SK-MEL-5 (cell line): ENCODE results near the gene MX2. TPM values are rescaled to one million over a fixed set of nuclear protein-coding genes. Genes with fewer than 3 reads are reported as not detected.

Experiments
- DNase-seq: peaks from one replicate; pipeline ENCODE4 v3.0.0-alpha.2; 2016; ENCODE audit warnings: low read depth, low spot score
- in situ Hi-C: cut with HindIII; loops from 2 replicates; pipeline ENCODE4 v1.10.0; 2016; ENCODE audit warnings: low sequenced_read_pairs, high pct_unique_total_duplicates, low pct_unique_long_range_greater_than_20kb
- total RNA-seq: library from RNA; depleted of rRNA; stranded (reverse); fragments of >200 nt; shearing (Covaris generic); gene quantifications from 2 replicates; pipeline ENCODE4 v1.2.3, GENCODE V29; 2014

MX2 gene
- total RNA-seq, 1 experiment from 2014 or later: not detected

DNA sequence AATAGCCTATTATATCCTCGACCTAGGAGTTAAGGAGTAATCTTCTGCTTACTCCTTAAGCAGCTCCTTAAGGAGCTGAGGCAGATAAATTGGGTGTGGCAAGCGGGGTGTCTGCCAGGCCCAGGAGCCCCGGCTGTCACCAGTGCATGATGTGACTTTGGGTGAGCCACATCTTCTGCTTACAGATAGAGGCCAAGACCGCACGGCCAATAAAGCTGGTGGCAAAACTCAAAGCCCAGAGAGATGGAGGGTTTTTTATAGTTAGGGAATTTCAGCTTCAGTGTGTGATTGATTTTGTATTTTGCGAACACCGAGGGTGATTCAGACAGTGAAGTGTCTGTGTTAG, 9.8 kb downstream of the MX2 start:
- in situ Hi-C loops: no loop called here
- DNase-seq: no peak

DNA sequence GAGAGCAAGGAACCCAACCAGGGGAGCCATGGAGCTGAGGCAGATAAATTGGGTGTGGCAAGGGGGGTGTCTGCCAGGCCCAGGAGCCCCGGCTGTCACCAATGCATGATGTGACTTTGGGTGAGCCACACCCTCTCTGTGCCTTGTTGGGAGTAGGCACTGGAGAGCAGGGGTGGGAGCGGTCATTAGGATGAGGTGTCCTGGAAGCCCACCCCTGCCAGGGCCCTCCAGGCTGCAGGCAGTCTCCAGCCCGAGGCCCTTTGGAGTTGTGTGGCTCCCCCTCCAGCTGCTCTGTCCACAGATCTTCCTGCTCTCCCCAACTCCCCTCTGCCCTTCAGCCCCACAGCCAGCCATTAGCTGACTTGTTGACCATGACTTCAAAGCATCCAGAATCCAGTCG, 11.4 kb downstream of the MX2 start:
- DNase-seq: no peak
- in situ Hi-C loops: no loop called here

DNA sequence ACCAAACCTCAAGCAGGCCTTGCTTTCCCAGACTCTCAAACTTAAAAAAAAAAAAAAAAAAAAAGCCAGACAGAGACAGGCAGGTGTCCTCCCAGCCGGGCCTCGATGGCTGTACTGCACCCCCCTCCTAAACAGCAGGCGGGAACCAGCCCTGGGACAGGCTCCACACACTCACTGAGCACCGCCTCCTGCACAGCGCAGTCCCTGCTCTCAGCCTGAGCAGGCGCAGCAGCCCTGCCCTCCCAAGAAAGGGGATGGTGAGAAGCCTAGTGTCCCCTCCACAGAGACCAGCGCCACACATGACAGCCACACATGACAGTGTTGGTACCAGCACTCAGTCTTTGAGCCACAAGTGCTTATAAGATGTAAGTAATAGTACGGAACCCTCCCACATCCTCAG, 11.9 kb downstream of the MX2 start:
- no peak for DNase-seq
- in situ Hi-C loops: no loop called here

DNA sequence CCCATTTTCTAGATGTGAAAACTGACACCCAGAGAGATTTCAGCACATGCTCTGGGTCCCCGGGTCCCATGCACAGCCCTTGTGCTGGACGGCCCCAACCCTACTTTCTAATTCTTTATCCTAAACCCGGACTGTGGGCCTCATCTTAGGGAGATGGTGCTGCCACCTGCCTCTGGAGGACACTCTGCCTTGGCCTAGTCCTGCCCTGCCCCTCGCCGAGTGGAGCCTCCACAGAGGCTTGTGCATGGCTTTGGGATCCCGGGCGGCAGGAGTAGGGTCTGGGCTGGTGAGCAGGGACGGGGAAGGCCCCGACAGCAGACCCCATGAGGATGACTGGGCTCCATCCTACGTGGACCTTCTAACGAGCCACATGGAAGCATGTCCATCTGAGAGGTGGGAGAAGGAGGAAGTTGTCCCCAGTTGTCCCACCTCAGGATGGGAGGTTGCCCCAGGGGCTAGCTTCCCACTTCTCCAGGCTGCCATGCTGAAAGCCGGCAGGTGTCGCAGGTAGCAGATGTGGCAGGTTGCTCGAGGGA, 12.4 kb downstream of the MX2 start:
- in situ Hi-C loops: no loop called here

DNA sequence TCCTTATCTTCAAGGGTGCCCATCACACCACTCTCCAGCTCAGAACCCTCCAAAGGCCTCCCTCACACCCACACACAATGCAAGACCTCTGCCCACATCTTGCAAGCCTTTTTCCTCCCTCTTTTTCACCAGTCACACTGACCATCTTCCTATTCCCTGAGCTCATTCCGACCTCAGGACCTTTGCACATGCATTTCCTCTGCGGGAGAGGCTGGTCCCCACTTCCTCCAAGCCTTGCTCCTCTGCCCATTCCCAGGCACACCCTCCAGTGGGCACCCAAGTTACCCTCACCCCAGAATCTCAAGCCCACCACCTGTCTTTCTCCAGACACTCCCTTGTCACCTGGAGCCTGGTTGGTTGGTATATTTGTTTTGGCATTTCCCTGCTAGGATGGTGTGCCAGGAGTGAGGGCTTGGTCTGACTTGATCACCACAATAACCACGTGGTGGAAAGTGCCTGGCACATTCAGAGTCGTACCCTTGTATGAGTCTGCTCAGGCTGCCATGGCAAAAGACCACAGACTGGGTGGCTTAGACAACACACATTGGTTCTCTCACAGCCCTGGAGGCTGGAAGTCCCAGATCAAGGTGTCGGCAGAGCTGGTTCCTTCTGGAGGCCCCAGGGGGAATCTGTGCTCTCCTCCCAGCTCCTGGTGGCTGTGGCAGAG, 13.2 kb downstream of the MX2 start:
- no peak for DNase-seq
- in situ Hi-C loops: no loop called here

More for the DNA sequence above, 12.4 kb downstream of the MX2 start:
- DNase-seq: no peak

DNA sequence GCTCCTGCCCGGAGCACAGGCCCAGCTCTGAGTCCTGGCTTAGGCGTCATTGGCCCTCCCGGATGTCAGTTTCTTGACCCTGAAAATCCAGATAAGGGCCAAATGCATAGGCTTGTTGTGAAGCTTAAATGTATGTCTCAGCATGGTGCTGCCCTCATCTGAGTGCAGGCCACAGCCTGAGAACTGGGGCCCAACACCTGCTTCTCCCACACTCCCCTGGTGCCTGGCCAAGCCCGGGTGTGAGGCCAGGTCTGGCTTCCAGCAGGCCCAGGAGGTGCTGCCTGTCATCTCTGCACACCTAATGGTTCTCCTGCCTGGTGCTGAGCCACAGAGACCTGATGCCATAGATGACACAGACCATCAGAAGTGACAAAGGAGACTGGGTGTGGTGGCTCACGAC, 14.0 kb downstream of the MX2 start:
- in situ Hi-C loops: no loop called here

DNA sequence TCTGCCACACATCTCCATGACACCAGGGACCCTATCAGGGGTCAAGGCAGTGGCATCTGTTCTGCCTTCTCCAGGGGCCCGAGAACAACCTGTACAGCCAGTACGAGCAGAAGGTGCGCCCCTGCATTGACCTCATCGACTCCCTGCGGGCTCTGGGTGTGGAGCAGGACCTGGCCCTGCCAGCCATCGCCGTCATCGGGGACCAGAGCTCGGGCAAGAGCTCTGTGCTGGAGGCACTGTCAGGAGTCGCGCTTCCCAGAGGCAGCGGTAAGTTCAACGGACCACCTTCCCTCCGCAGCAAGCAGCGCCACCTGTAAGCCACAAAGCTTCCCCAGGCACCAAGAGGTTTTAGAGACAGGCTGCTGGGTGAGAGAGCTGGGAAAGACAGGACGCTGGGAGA, 15.9 kb downstream of the MX2 start:
- in situ Hi-C loops: no loop called here

More for the DNA sequence above, 14.0 kb downstream of the MX2 start:
- no peak for DNase-seq

GRCh38 chr21:41378849-41379248, 17.0 kb downstream of the MX2 start:
- DNase-seq: no peak
- in situ Hi-C loops: no loop called here

More for the DNA sequence above, 15.9 kb downstream of the MX2 start:
- DNase-seq: no peak

DNA sequence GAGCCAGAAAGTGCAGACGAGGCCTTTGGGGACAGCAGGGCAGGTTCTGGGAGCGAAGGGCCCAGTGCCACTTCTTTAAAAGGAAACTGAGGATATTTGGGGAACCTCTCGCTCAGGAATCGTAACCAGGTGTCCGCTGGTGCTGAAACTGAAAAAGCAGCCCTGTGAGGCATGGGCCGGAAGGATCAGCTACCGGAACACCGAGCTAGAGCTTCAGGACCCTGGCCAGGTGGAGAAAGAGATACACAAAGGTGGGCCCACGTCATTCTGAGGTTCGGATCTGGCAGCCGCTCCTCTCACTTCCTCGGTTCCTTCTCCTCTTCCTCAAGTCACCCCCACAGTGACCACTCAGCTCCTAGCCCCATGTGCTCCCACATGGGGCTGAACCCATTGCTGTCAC, 18.1 kb downstream of the MX2 start:
- no peak for DNase-seq
- in situ Hi-C loops: no loop called here

DNA sequence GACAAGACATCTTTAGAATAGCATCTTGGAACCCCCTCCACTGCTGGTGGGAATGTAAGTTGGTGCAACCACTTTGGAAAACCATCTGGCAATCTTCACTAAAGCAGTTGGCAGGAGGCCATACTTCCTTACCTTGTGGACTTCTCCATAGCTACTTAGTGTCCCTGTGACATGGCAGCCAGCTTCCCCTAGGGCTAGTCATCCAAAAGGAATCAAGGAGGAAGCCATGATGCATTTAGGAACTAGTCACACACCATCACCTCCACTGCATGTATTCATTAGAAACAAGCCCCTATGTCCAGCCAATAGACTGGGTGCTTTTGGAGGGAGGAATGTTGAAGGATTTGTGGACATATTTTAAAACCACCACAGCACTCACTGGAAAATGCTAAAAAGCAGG, 19.9 kb downstream of the MX2 start:
- in situ Hi-C loops: no loop called here
- DNase-seq: no peak

GRCh38 chr21:41387042-41387819, 25.4 kb downstream of the MX2 start:
- DNase-seq: peak; percentile 57
- in situ Hi-C loops: no loop called here

DNA sequence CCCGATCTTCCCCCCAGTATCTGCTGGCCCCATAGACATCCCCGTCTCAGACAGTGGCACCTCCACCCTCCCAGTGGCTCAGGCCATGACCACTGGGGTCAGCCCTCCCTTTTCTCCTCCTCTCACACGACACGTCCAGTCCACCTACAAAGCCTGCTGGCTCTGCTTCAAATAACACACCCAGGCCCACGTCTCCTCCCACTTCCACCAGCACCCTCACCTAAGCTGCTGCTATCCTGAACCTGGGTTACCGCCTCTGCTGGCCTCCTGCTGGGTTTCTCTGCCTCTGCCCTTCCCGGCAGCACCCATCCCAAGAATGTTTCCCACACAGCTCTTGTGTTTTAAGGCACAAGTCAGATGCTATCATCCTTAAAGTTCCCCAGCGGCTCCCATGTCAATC, 26.0 kb downstream of the MX2 start:
- in situ Hi-C loops: no loop called here
- no peak for DNase-seq

DNA sequence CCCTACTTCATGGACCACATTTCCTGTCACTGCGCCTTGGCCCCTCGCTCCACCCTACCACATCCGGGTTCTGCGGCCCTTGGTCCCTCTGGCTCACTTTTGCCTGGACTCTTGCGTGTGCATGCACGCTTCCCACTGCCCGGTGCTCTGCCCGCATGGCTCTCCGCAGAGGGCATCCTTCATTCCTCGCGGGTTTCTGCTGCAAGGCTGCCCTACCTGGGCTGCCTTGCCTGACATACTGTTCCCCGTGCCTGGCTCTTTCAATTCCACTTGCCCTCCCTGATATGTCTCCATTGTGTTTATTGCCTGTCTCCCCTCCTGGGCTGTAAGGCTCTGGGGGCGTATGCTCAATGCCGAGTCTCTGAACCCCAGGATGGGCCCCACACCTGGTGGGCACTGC, 26.4 kb downstream of the MX2 start:
- in situ Hi-C loops: no loop called here
- DNase-seq: no peak

DNA sequence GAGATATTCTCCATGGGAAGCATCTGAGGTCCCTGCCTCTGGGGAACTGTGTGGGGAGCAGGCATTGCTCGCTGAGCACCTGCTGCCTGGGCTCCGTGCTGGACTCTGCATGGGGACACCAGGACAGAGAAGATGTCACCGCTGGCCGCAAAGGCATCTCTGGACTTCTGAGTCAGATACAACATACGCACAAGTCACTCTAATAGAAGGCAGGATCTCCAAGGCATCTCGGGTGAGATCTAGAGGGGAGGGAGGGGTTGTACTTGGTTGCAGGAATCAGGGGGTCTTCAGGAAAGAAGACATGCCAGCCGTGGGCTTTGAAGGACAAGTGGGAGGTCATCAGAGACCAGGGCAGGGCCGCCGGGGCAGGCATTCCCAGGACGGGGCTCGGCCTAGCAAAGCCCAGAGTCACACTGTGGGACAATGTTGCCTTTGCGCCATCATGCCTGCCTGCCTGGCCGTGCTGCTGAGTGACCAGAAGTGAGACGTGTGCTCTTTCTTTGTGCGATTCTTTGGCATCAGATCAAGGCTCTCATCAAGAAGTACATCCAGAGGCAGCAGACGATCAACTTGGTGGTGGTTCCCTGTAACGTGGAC, 28.3 kb downstream of the MX2 start:
- in situ Hi-C loops: no loop called here
- no peak for DNase-seq

GRCh38 chr21:41393876-41394465, 32.1 kb downstream of the MX2 start:
- DNase-seq: no peak
- in situ Hi-C loops: no loop called here

DNA sequence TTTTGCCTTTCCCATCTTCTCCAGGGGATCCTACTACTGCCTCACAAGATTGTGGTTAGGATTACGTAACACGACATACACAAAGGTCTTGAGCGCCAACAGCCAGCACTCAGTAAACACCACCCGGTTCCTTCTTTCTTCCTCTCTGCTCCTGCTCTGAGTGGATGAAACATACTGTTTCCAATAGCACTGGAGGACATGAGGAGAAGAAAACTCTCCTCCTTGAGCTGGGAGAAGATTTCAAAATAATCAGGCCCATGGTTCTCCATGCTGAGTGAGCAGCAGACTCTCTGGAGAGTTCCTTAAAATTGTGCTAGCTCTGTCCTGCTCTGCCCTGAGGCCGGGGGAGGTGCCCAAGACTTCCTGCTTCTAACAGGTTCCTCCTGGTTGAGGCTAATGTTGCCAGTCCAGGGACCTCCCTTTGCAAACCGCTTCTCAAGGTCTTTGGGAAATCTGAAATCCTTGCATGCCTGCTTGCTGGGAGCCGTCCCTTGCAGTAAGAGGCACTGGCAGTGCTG, 34.8 kb downstream of the MX2 start:
- in situ Hi-C loops: no loop called here
- DNase-seq: peak; percentile 23

DNA sequence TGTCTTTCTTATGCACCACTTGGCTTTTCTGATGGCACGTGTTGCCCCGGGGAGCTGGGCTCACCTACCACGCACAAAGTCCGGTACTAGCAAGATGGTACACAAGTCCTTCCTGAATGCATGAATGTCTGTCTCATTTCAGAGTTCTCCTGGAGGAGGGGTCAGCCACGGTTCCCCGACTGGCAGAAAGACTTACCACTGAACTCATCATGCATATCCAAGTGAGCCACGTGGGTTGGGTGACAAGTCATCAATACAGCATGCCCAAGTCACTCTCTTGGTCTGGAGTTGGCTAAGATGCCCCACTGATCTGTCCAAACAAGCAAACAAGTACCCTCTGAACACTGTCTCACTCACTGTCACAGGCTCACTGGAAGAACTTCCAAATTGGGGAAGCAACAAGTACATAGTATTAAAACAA, 35.7 kb downstream of the MX2 start:
- in situ Hi-C loops: no loop called here
- no peak for DNase-seq

GRCh38 chr21:41398251-41398650, 36.4 kb downstream of the MX2 start:
- in situ Hi-C loops: no loop called here
- no peak for DNase-seq
